ENCODE results near the gene APH1B. TPM values are rescaled to one million over a fixed set of nuclear protein-coding genes. Genes with fewer than 3 reads are reported as not detected.

The APH1B gene
- total RNA-seq, 4 donors from 2014 or later = 0.80 to 9.7 (median 7.1) TPM

- Histone ChIP-seq H3K27ac (no peak overlapping the region), H3K36me3 (peaks cover 0 to 6% (median 0%) of the 10 kb centered on the region in 4 donors), H3K27me3 (no peaks in the 10 kb centered on the region), H3K4me1 (peaks cover 0 to 4% (median 0%) of the 10 kb centered on the region in 4 donors), H3K4me3 (no peak overlapping the region), H3K9me3 (no peaks in the 10 kb centered on the region)
- WGBS, 2 donors (ENCODE audit: low coverage in 1 of 2) = 53% methylated on average over 2 of the region's 2 CpGs; no CpG with 5 or more reads in 1 of the 2 donors
- in situ Hi-C loops (cut with MboI; ENCODE audit: low pct_ligation_motif_present in 1 of 4, low pct_unique_long_range_greater_than_20kb in 1 of 4, low sequenced_read_pairs in 3 of 4) = no loop called here
- DNase-seq = no peak
- TF ChIP-seq EP300 (IDR thresholded peaks at IDR 0.05; ENCODE audit: low read depth) (no peak), POLR2A (IDR thresholded peaks at IDR 0.05) (no peak), POLR2AphosphoS5 (IDR thresholded peaks at IDR 0.05) (no peak)
- TF ChIP-seq, protein P1, sequence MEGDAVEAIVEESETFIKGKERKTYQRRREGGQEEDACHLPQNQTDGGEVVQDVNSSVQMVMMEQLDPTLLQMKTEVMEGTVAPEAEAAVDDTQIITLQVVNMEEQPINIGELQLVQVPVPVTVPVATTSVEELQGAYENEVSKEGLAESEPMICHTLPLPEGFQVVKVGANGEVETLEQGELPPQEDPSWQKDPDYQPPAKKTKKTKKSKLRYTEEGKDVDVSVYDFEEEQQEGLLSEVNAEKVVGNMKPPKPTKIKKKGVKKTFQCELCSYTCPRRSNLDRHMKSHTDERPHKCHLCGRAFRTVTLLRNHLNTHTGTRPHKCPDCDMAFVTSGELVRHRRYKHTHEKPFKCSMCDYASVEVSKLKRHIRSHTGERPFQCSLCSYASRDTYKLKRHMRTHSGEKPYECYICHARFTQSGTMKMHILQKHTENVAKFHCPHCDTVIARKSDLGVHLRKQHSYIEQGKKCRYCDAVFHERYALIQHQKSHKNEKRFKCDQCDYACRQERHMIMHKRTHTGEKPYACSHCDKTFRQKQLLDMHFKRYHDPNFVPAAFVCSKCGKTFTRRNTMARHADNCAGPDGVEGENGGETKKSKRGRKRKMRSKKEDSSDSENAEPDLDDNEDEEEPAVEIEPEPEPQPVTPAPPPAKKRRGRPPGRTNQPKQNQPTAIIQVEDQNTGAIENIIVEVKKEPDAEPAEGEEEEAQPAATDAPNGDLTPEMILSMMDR (IDR thresholded peaks at IDR 0.05) = no peak
- intact Hi-C loops (cut with DNase I; ENCODE audit: low total_unique reads) = no loop called here
Measured at GRCh38 chr15:63334821-63335220, 57.4 kb downstream of the APH1B start.

DNA sequence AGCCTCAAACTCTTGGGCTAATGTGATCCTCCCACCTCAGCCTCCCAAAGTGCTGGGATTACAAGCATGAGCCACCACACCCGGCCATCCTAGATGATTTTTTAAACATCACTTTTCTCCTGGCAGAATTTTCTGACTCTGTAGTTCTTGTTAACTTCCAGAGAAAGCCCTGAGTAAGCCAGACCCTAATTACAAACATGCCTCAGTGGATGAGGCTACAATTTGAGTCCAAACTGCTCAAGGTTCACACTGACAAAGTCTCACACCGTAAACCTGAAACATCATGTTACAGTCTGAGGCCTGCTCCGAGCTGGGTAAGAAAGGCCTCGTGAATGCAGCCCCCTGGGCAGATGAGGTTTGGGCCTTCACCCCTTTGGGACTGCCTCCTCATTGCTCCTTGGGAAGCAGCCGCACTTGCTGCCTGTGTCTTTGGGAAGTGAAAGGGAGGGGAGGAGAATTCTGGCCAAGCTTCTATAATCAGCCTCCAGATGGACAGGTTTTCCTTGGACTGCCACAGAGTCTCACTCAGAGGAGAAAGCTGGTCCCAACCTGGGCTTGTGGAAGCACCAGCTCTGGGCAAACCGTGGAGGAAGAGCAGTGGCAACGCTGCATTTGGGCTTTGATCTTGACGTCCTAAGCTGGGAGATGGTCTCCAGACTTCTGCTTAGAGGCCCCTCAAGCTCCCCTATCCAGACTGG is 58.3 kb downstream of the APH1B start:
- no peak overlapping the region for H3K4me3 ChIP-seq
- in situ Hi-C loops (cut with MboI; ENCODE audit: low pct_ligation_motif_present in 1 of 4, low pct_unique_long_range_greater_than_20kb in 1 of 4, low sequenced_read_pairs in 3 of 4) (no loop called here), intact Hi-C loops (cut with DNase I; ENCODE audit: low total_unique reads) (no loop called here)
- DNase-seq = no peak
- WGBS, 2 donors (ENCODE audit: low coverage in 1 of 2) = 77 to 100% methylated on average over 1 to 8 of the region's 8 CpGs
- no peaks in the 10 kb centered on the region for H3K9me3 ChIP-seq
- H3K27ac ChIP-seq = no peak overlapping the region
- H3K4me1 ChIP-seq = peaks cover 0 to 4% (median 0%) of the 10 kb centered on the region in 4 donors
- no peak for TF ChIP-seq POLR2AphosphoS5 (IDR thresholded peaks at IDR 0.05)
- peaks cover 0 to 10% (median 2%) of the 10 kb centered on the region in 4 donors for H3K36me3 ChIP-seq
- no peaks in the 10 kb centered on the region for H3K27me3 ChIP-seq

DNA sequence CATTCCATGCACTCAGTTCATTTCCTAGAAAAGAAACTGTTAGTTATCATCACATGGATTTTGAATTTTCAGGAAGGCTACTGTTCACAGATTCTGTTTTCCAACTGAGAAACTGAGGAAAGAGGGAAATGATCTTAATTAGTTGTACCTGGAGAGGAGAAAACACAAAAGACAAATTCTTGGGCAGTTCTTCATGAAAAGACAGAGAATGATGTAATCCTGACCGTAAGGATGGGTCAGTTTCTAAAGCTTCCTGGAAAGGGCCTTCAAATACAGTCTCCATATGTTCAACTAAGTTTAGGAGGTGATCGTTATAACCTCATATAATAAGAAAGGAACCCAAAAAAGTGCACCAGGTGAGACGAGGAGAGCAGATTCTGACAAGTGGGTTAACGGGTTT is 59.6 kb downstream of the APH1B start:
- TF ChIP-seq EP300 (IDR thresholded peaks at IDR 0.05; ENCODE audit: low read depth) (no peak), POLR2A (IDR thresholded peaks at IDR 0.05) (no peak), POLR2AphosphoS5 (IDR thresholded peaks at IDR 0.05) (no peak)
- TF ChIP-seq, protein P1 (IDR thresholded peaks at IDR 0.05) = no peak
- DNase-seq = no peak
- in situ Hi-C loops (cut with MboI; ENCODE audit: low pct_ligation_motif_present in 1 of 4, low pct_unique_long_range_greater_than_20kb in 1 of 4, low sequenced_read_pairs in 3 of 4) (no loop called here), intact Hi-C loops (cut with DNase I; ENCODE audit: low total_unique reads) (no loop called here)
- 74 to 89% methylated on average over 4 of the region's 4 CpGs for WGBS, 2 donors (ENCODE audit: low coverage in 1 of 2)
- no peak overlapping the region for H3K4me3 ChIP-seq
- H3K4me1 ChIP-seq = no peaks in the 10 kb centered on the region
- H3K27me3 ChIP-seq = no peaks in the 10 kb centered on the region
- H3K27ac ChIP-seq = no peak overlapping the region
- no peaks in the 10 kb centered on the region for H3K9me3 ChIP-seq
- peaks cover 0 to 11% (median 5%) of the 10 kb centered on the region in 4 donors for H3K36me3 ChIP-seq

DNA sequence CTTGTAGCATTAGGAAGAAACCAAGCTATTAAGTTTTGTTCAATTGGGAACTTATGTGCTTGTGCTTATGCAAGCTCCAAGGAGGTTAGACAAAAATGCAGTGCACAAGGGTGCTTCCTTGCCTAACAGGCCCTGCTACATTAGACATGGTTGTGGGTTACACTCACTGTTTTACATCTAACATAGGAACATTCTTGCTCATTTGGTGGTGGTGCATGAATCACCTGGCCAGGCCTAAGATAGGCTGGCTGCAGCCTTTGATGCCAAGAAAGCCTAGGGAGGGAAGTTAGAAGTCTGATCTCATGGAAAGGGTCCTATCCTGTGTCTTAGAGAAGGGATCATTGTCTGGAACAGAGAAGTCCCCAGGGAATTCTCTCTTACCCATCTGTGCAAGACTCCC is 60.8 kb downstream of the APH1B start:
- peaks cover 0 to 11% (median 5%) of the 10 kb centered on the region in 4 donors for H3K36me3 ChIP-seq
- TF ChIP-seq POLR2AphosphoS5 (IDR thresholded peaks at IDR 0.05) (no peak), EP300 (IDR thresholded peaks at IDR 0.05; ENCODE audit: low read depth) (no peak), POLR2A (IDR thresholded peaks at IDR 0.05) (no peak)
- TF ChIP-seq, protein P1 (IDR thresholded peaks at IDR 0.05) = no peak
- H3K27me3 ChIP-seq = no peaks in the 10 kb centered on the region
- H3K4me3 ChIP-seq = no peak overlapping the region
- DNase-seq = no peak
- H3K27ac ChIP-seq = no peak overlapping the region
- no peaks in the 10 kb centered on the region for H3K9me3 ChIP-seq
- no peaks in the 10 kb centered on the region for H3K4me1 ChIP-seq
- in situ Hi-C loops (cut with MboI; ENCODE audit: low pct_ligation_motif_present in 1 of 4, low pct_unique_long_range_greater_than_20kb in 1 of 4, low sequenced_read_pairs in 3 of 4) (no loop called here), intact Hi-C loops (cut with DNase I; ENCODE audit: low total_unique reads) (no loop called here)

All from transverse colon (tissue), 4 donors.